Tibial nerve (tissue), 4 donors: ENCODE measurements around the gene MAP3K4. TPM values are rescaled to one million over a fixed set of nuclear protein-coding genes. Genes with fewer than 3 reads are reported as not detected.

ENCODE experiments used
- DNase-seq, 2 donors: peaks; one replicate each; pipeline ENCODE4 v3.0.0-alpha.2; 2019; ENCODE audit warnings: low spot score in 2 of 2
- H3K27ac ChIP-seq, 4 donors: fragments of 200-600 bp; sonication (generic) in 3 of 4; one replicate each; pipeline ENCODE4 v1.5.1; 2017 to 2019; ENCODE audit warnings: mild to moderate bottlenecking in 1 of 4
- H3K27me3 ChIP-seq, 2 donors: fragments of 200-600 bp; sonication (generic) in 1 of 2; one replicate each; pipeline versions ENCODE4 v1.5.1 to v1.6.0; 2017 to 2019
- H3K36me3 ChIP-seq, 3 donors: fragments of 200-600 bp; sonication (generic); one replicate each; pipeline ENCODE4 v1.5.1; 2018 to 2019
- H3K4me1 ChIP-seq, 4 donors: fragments of 200-600 bp; sonication (generic) in 3 of 4; one replicate each; pipeline ENCODE4 v1.5.1; 2017 to 2019
- H3K4me3 ChIP-seq, 4 donors: fragments of 200-600 bp; sonication (generic) in 3 of 4; one replicate each; pipeline ENCODE4 v1.5.1; 2017 to 2019; ENCODE audit warnings: mild to moderate bottlenecking in 1 of 4, moderate library complexity in 1 of 4
- H3K9me3 ChIP-seq, 4 donors: fragments of 200-600 bp; sonication (generic) in 3 of 4; one replicate each; pipeline ENCODE4 v1.5.1; 2017 to 2019
- CTCF ChIP-seq, 5 experiments: fragments of 200-600 bp in 3 of 5; fragments of 450-650 bp in 2 of 5; sonication (generic) in 3 of 5; IDR thresholded peaks; one replicate each; pipeline ENCODE4 v1.5.1; 2016 to 2019; ENCODE audit warnings: antibody characterized with exemption in 5 of 5, mild to moderate bottlenecking in 3 of 5, moderate library complexity in 2 of 5
- EP300 ChIP-seq, 2 donors: sonication (generic); formaldehyde crosslinking; IDR thresholded peaks; one replicate each; pipeline ENCODE4 v1.6.1; 2017; ENCODE audit warnings: antibody characterized with exemption in 2 of 2, mild to moderate bottlenecking in 1 of 2
- POLR2A ChIP-seq, 2 donors: fragments of 450-650 bp; IDR thresholded peaks; one replicate each; pipeline ENCODE4 v1.6.1; 2017; ENCODE audit warnings: antibody characterized with exemption in 2 of 2, mild to moderate bottlenecking in 2 of 2, moderate library complexity in 2 of 2
- WGBS, 2 donors: methylation state at CpG; one replicate each; pipeline ENCODE4 v1.1.5; 2018; 5-methylcytosine and 5-hydroxymethylcytosine counted together
- total RNA-seq, 4 donors: library from RNA; depleted of rRNA; stranded (reverse); fragments of >200 nt; gene quantifications; one replicate each; pipeline ENCODE4 v1.1.0, GENCODE V29; 2016

Gene MAP3K4
- total RNA-seq, 4 donors from 2014 or later = 42.9 to 63.0 (median 56.0) TPM

- Histone ChIP-seq H3K4me1 (no peaks in the 10 kb centered on the region), H3K27ac (no peak overlapping the region), H3K4me3 (no peak overlapping the region), H3K9me3 (peaks cover 0 to 53% (median 13%) of the 10 kb centered on the region in 4 donors), H3K27me3 (no peaks in the 10 kb centered on the region), H3K36me3 (peaks cover 0 to 99% (median 0%) of the 10 kb centered on the region in 3 donors)
- 94% methylated on average over 2 of the region's 2 CpGs for WGBS, 2 donors
- TF ChIP-seq POLR2A (IDR thresholded peaks at IDR 0.05) = no peak
- no peak for TF ChIP-seq EP300 (IDR thresholded peaks at IDR 0.05)
- TF ChIP-seq CTCF (IDR thresholded peaks at IDR 0.05) = no peak
- DNase-seq = no peak
These were observed 134.0 kb downstream of the MAP3K4 start for GRCh38 chr6:161125591-161125990.

GRCh38 chr6:161127071-161127740 is 135.6 kb downstream of the MAP3K4 start:
- H3K9me3 ChIP-seq = peaks cover 0 to 38% (median 13%) of the 10 kb centered on the region in 4 donors
- no peak overlapping the region for H3K27ac ChIP-seq
- H3K4me3 ChIP-seq = no peak overlapping the region
- H3K36me3 ChIP-seq = peaks cover 0 to 94% (median 0%) of the 10 kb centered on the region in 3 donors
- DNase-seq = no peak
- no peaks in the 10 kb centered on the region for H3K4me1 ChIP-seq
- no peak for TF ChIP-seq POLR2A (IDR thresholded peaks at IDR 0.05)
- no peak for TF ChIP-seq EP300 (IDR thresholded peaks at IDR 0.05)
- no peak for TF ChIP-seq CTCF (IDR thresholded peaks at IDR 0.05)
- H3K27me3 ChIP-seq = no peaks in the 10 kb centered on the region
- WGBS, 2 donors = 87 to 88% methylated on average over 7 of the region's 7 CpGs

- no peak for DNase-seq
- Histone ChIP-seq H3K9me3 (peaks cover 0 to 29% (median 11%) of the 10 kb centered on the region in 4 donors), H3K27ac (no peak overlapping the region), H3K4me3 (no peak overlapping the region), H3K4me1 (no peaks in the 10 kb centered on the region), H3K27me3 (no peaks in the 10 kb centered on the region), H3K36me3 (peaks cover 0 to 93% (median 0%) of the 10 kb centered on the region in 3 donors)
- TF ChIP-seq POLR2A (IDR thresholded peaks at IDR 0.05) (no peak), CTCF (IDR thresholded peaks at IDR 0.05) (no peak), EP300 (IDR thresholded peaks at IDR 0.05) (no peak)
- WGBS, 2 donors = 89 to 94% methylated on average over 2 of the region's 2 CpGs
These were observed 136.7 kb downstream of the MAP3K4 start for GRCh38 chr6:161128230-161128629.

- Histone ChIP-seq H3K4me1 (peaks cover 0 to 1% (median 0%) of the 10 kb centered on the region in 4 donors), H3K27me3 (no peaks in the 10 kb centered on the region), H3K27ac (no peak overlapping the region), H3K36me3 (peaks cover 0 to 92% (median 0%) of the 10 kb centered on the region in 3 donors), H3K9me3 (peaks cover 0 to 24% (median 9%) of the 10 kb centered on the region in 4 donors), H3K4me3 (no peak overlapping the region)
- WGBS, 2 donors = 87% methylated on average over 12 of the region's 12 CpGs
- TF ChIP-seq CTCF (IDR thresholded peaks at IDR 0.05) (no peak), POLR2A (IDR thresholded peaks at IDR 0.05) (no peak), EP300 (IDR thresholded peaks at IDR 0.05) (no peak)
- no peak for DNase-seq
These were observed 137.2 kb downstream of the MAP3K4 start for GRCh38 chr6:161128680-161129196.

GRCh38 chr6:161130541-161130940 is 139.0 kb downstream of the MAP3K4 start:
- Histone ChIP-seq H3K4me3 (no peak overlapping the region), H3K36me3 (peaks cover 0 to 92% (median 0%) of the 10 kb centered on the region in 3 donors), H3K4me1 (peaks cover 0 to 7% (median 0%) of the 10 kb centered on the region in 4 donors), H3K27ac (no peak overlapping the region), H3K9me3 (peaks cover 0 to 8% (median 2%) of the 10 kb centered on the region in 4 donors), H3K27me3 (no peaks in the 10 kb centered on the region)
- 83 to 90% methylated on average over 7 of the region's 7 CpGs for WGBS, 2 donors
- TF ChIP-seq CTCF (IDR thresholded peaks at IDR 0.05) (no peak), EP300 (IDR thresholded peaks at IDR 0.05) (no peak), POLR2A (IDR thresholded peaks at IDR 0.05) (no peak)
- DNase-seq = no peak
